ENCODE data around the gene HDX. TPM values are rescaled to one million over a fixed set of nuclear protein-coding genes. Genes with fewer than 3 reads are reported as not detected.

HDX gene
- total and polyA plus RNA-seq, 4 experiments from 2014 or later = 0.14 to 0.72 (median 0.33) TPM

DNA sequence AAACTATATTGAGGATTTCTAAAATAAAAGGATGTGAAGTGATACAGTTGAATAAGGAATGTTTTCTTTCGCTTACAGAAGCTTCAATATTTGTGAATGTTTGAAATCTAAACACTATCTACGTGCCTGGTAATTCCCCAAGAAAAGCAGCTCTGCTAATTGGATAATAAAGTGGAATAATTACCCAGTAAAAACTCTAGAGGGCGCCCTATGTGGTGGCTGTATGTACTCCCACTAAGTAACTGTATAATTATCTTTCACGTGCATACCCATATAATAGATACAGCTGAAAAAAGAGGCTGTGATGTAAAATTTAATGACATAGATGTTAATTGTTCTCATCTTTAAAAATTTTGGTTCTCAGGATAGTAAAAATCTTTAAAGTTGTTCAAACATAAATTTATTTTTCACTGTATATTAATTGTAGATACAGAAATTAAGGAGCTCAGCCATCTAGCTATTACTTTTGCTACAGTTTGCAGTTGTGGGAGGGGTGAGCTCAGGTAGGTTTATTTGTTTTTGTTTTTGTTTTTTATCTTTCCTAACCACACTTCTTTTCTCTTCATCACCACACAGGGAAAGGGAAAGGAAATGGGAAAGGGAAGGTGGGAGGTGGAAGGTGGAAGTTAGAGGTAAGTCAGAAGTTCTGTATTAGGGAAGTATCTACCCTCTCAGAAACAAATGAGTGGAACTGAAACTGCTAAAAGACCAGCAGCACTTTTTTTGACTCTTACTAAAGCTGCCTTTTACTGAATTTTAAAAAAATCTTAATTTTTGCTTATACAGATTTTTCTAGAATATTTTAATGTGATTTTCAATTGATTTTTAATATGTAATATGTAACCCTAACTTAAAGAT lies 162.5 kb downstream of the HDX start:
- peak in 4 of 5 donors; percentile 1 to 17 (median 8) for DNase-seq
- ChIA-PET POLR2A (ENCODE audit: partially characterized antibody) (no interaction called here), CTCF (ENCODE audit: partially characterized antibody) (no interaction called here)
- intact Hi-C loops (cut with micrococcal nuclease) = no loop called here
- Histone ChIP-seq H3K9me3 (ENCODE audit: control insufficient read depth in 1 of 2, low read length in 2 of 2) (no peaks in the 10 kb centered on the region), H3K4me1 (ENCODE audit: insufficient read depth, low read length) (no peaks in the 10 kb centered on the region), H3K27ac (ENCODE audit: low read depth, low read length) (no peak overlapping the region), H3K36me3 (ENCODE audit: insufficient read depth, low read length) (no peaks in the 10 kb centered on the region), H3K4me3 (ENCODE audit: low read length in 2 of 2) (no peak overlapping the region), H3K27me3 (ENCODE audit: insufficient read depth, low read length) (no peaks in the 10 kb centered on the region)
- Mint-ChIP-seq H3K4me1 (no peaks in the 10 kb centered on the region), H3K4me3 (no peak overlapping the region), H3K9me3 (peaks cover 0 to 2% (median 0%) of the 10 kb centered on the region in 8 donors), H3K27ac (no peak overlapping the region), H3K36me3 (no peaks in the 10 kb centered on the region), H3K27me3 (no peaks in the 10 kb centered on the region)

DNA sequence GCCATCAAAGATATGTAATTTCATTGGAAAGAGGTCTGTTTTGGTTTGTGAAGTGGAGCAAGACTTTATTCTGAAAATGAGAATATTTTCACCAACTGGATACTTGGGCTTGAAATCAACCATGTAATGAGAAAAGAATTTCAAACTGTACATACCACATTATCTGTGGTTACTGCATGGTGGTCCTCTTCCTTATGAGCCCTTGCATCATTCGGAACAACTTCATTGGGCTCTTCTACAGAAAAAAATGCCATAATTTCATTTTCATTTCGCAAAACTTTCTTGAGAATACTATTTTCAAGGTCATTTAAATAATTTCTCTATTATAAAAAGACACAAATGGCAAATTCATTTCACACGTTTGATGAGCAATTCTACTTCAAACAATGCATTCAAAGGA lies 165.6 kb downstream of the HDX start:
- Histone ChIP-seq H3K4me1 (ENCODE audit: insufficient read depth, low read length) (no peaks in the 10 kb centered on the region), H3K36me3 (ENCODE audit: insufficient read depth, low read length) (no peaks in the 10 kb centered on the region), H3K9me3 (ENCODE audit: control insufficient read depth in 1 of 2, low read length in 2 of 2) (no peaks in the 10 kb centered on the region), H3K27me3 (ENCODE audit: insufficient read depth, low read length) (no peaks in the 10 kb centered on the region), H3K27ac (ENCODE audit: low read depth, low read length) (no peak overlapping the region), H3K4me3 (ENCODE audit: low read length in 2 of 2) (no peak overlapping the region)
- intact Hi-C loops (cut with micrococcal nuclease) = no loop called here
- H3K27me3 Mint-ChIP-seq = no peaks in the 10 kb centered on the region
- H3K27ac Mint-ChIP-seq = no peak overlapping the region
- H3K36me3 Mint-ChIP-seq = no peaks in the 10 kb centered on the region
- no peak for DNase-seq
- H3K9me3 Mint-ChIP-seq = no peaks in the 10 kb centered on the region
- POLR2A ChIA-PET (ENCODE audit: partially characterized antibody) = no interaction called here
- CTCF ChIA-PET (ENCODE audit: partially characterized antibody) = no interaction called here
- no peak overlapping the region for H3K4me3 Mint-ChIP-seq
- H3K4me1 Mint-ChIP-seq = no peaks in the 10 kb centered on the region

DNA sequence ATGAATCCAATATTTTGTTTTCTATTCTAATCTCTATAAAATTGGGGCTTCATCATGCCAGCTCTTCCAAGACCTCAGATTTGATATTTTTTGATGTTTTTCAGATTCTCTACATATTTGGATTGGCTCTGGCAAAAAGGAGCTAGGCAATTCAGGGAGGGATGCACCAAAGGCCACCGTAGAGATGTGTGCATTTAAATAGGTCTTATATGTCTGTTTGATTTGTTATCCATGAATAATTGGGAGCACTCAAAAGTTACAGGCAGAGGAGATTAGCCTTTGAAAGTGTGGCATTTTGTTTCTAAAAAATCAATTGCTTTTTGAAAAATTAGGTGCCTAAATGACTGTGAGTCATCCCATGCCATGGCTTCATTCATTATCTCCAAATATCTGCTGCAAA lies 167.1 kb downstream of the HDX start:
- no peaks in the 10 kb centered on the region for H3K36me3 ChIP-seq (ENCODE audit: insufficient read depth, low read length)
- H3K4me3 ChIP-seq (ENCODE audit: low read length in 2 of 2) = no peak overlapping the region
- H3K27me3 Mint-ChIP-seq = no peaks in the 10 kb centered on the region
- no peaks in the 10 kb centered on the region for H3K36me3 Mint-ChIP-seq
- no peaks in the 10 kb centered on the region for H3K9me3 ChIP-seq (ENCODE audit: control insufficient read depth in 1 of 2, low read length in 2 of 2)
- H3K27me3 ChIP-seq (ENCODE audit: insufficient read depth, low read length) = no peaks in the 10 kb centered on the region
- POLR2A ChIA-PET (ENCODE audit: partially characterized antibody) = no interaction called here
- no peak overlapping the region for H3K27ac ChIP-seq (ENCODE audit: low read depth, low read length)
- no peak for DNase-seq
- CTCF ChIA-PET (ENCODE audit: partially characterized antibody) = interaction anchor here (0.7 kb wide), 1 partner anchor 96 kb away, joined by 4 read pairs; no protein-coding TSS in a partner anchor
- H3K4me1 Mint-ChIP-seq = no peaks in the 10 kb centered on the region
- H3K4me1 ChIP-seq (ENCODE audit: insufficient read depth, low read length) = no peaks in the 10 kb centered on the region
- no peaks in the 10 kb centered on the region for H3K9me3 Mint-ChIP-seq
- intact Hi-C loops (cut with micrococcal nuclease) = no loop called here
- no peak overlapping the region for H3K27ac Mint-ChIP-seq
- H3K4me3 Mint-ChIP-seq = no peak overlapping the region

DNA sequence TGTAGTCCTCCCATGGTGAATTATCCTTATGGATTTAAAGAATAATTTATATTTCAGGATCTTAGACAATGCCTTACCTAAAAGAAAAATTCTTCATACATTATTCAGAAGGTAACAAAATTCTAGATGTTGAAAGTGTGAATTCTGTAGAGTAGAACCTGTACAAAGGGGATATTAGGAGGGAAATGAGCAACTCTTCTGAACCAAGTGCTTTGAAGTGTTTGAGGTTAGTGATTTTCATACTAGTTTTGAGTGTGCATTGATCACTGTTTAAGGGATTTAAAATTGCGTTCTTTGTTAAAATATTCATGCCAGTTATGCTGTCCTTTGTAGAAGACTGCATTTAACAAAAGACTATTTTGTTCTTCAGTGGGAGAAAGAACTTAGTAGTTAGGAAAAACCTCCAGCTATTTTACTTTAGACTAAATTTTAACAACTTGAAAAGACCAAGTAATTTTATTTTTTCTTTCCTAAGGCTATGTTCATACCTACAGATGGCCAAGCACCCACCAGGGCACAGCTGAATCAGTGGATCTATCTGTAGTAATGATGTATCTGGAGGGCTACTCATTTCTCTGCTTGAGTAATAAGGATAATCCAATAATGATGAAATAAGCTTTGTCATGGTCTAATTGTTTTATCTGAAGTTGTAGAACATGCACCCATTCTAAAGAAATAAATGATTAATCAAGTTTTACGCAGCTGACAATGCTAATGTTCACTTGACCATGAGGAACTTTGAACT lies 180.0 kb downstream of the HDX start:
- no peaks in the 10 kb centered on the region for H3K27me3 Mint-ChIP-seq
- Histone ChIP-seq H3K4me1 (ENCODE audit: insufficient read depth, low read length) (no peaks in the 10 kb centered on the region), H3K9me3 (ENCODE audit: control insufficient read depth in 1 of 2, low read length in 2 of 2) (no peaks in the 10 kb centered on the region), H3K27ac (ENCODE audit: low read depth, low read length) (no peak overlapping the region), H3K36me3 (ENCODE audit: insufficient read depth, low read length) (no peaks in the 10 kb centered on the region), H3K27me3 (ENCODE audit: insufficient read depth, low read length) (no peaks in the 10 kb centered on the region), H3K4me3 (ENCODE audit: low read length in 2 of 2) (no peak overlapping the region)
- intact Hi-C loops (cut with micrococcal nuclease) = no loop called here
- CTCF ChIA-PET (ENCODE audit: partially characterized antibody) = no interaction called here
- no peak overlapping the region for H3K4me3 Mint-ChIP-seq
- H3K9me3 Mint-ChIP-seq = no peaks in the 10 kb centered on the region
- H3K27ac Mint-ChIP-seq = no peak overlapping the region
- H3K4me1 Mint-ChIP-seq = no peaks in the 10 kb centered on the region
- POLR2A ChIA-PET (ENCODE audit: partially characterized antibody) = no interaction called here
- no peak for DNase-seq
- H3K36me3 Mint-ChIP-seq = no peaks in the 10 kb centered on the region

DNA sequence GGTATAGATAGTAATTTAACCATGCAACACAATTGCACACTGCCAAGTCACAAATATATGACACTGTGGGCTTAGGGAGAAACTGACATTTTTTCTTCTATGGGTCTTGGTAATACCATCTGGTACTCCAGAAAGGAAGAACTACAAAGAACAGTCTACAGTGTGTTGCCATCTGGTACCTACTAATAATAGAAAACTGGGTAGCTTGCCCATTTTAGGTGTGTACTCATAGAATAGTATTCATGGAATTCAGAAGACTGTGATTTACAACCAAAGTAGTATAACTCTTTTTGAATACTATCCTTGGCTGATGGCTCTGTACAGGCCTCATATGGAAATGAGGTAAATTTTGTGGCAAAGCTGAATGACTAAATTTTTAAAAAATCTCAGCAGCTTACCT lies 181.6 kb downstream of the HDX start:
- no peak for DNase-seq
- H3K27me3 Mint-ChIP-seq = no peaks in the 10 kb centered on the region
- H3K9me3 Mint-ChIP-seq = peaks cover 0 to 3% (median 0%) of the 10 kb centered on the region in 8 donors
- Histone ChIP-seq H3K27me3 (ENCODE audit: insufficient read depth, low read length) (no peaks in the 10 kb centered on the region), H3K4me1 (ENCODE audit: insufficient read depth, low read length) (no peaks in the 10 kb centered on the region), H3K36me3 (ENCODE audit: insufficient read depth, low read length) (no peaks in the 10 kb centered on the region), H3K9me3 (ENCODE audit: control insufficient read depth in 1 of 2, low read length in 2 of 2) (no peaks in the 10 kb centered on the region), H3K4me3 (ENCODE audit: low read length in 2 of 2) (no peak overlapping the region), H3K27ac (ENCODE audit: low read depth, low read length) (no peak overlapping the region)
- ChIA-PET POLR2A (ENCODE audit: partially characterized antibody) (no interaction called here), CTCF (ENCODE audit: partially characterized antibody) (no interaction called here)
- no peaks in the 10 kb centered on the region for H3K36me3 Mint-ChIP-seq
- H3K4me3 Mint-ChIP-seq = no peak overlapping the region
- intact Hi-C loops (cut with micrococcal nuclease) = no loop called here
- H3K27ac Mint-ChIP-seq = no peak overlapping the region
- no peaks in the 10 kb centered on the region for H3K4me1 Mint-ChIP-seq

DNA sequence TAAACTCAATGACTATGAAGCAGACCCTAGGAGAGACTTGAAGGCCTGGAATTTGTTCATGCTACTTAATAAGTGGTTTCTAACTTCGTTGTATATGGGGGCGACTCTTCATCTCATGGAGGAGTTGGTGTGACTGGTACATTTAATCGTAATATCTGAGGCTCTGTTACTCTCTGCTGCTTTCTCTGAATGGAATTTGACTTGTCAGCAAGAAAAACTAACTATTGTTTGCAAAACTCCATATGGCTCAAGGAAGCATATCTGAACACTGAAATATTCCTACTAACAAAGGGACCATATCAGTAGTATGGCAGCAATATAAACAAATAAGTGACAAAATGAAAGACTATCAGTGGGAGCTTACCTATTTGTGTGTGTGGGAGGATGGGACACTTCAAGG lies 182.2 kb downstream of the HDX start:
- Histone ChIP-seq H3K4me3 (ENCODE audit: low read length in 2 of 2) (no peak overlapping the region), H3K36me3 (ENCODE audit: insufficient read depth, low read length) (no peaks in the 10 kb centered on the region), H3K27ac (ENCODE audit: low read depth, low read length) (no peak overlapping the region), H3K9me3 (ENCODE audit: control insufficient read depth in 1 of 2, low read length in 2 of 2) (no peaks in the 10 kb centered on the region), H3K4me1 (ENCODE audit: insufficient read depth, low read length) (no peaks in the 10 kb centered on the region), H3K27me3 (ENCODE audit: insufficient read depth, low read length) (no peaks in the 10 kb centered on the region)
- no peaks in the 10 kb centered on the region for H3K36me3 Mint-ChIP-seq
- H3K9me3 Mint-ChIP-seq = peaks cover 0 to 4% (median under 1%) of the 10 kb centered on the region in 8 donors
- no peak for DNase-seq
- H3K27ac Mint-ChIP-seq = no peak overlapping the region
- intact Hi-C loops (cut with micrococcal nuclease) = no loop called here
- CTCF ChIA-PET (ENCODE audit: partially characterized antibody) = no interaction called here
- H3K4me3 Mint-ChIP-seq = no peak overlapping the region
- H3K4me1 Mint-ChIP-seq = no peaks in the 10 kb centered on the region
- no peaks in the 10 kb centered on the region for H3K27me3 Mint-ChIP-seq
- POLR2A ChIA-PET (ENCODE audit: partially characterized antibody) = no interaction called here

DNA sequence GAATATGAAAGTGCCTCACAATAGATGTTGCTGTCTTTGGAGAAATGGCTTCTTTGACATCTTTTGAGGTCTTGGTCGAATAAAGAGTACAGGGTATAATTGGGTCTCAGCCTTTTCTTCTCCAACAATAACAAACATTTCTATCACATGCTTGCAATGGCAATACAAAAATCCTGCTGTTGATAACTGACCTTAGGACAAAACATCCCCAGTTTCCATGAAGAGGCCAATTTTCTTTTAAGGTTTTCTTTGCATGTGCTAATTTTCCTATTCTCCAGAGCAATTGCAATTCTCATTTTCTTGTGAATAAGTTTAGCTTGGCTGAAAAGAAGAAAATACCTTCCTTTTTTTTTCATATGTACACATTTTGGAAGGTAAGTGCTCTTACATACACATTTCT lies 183.6 kb downstream of the HDX start:
- intact Hi-C loops (cut with micrococcal nuclease) = no loop called here
- Histone ChIP-seq H3K36me3 (ENCODE audit: insufficient read depth, low read length) (no peaks in the 10 kb centered on the region), H3K27me3 (ENCODE audit: insufficient read depth, low read length) (no peaks in the 10 kb centered on the region), H3K4me1 (ENCODE audit: insufficient read depth, low read length) (no peaks in the 10 kb centered on the region), H3K9me3 (ENCODE audit: control insufficient read depth in 1 of 2, low read length in 2 of 2) (no peaks in the 10 kb centered on the region), H3K27ac (ENCODE audit: low read depth, low read length) (no peak overlapping the region), H3K4me3 (ENCODE audit: low read length in 2 of 2) (no peak overlapping the region)
- ChIA-PET CTCF (ENCODE audit: partially characterized antibody) (no interaction called here), POLR2A (ENCODE audit: partially characterized antibody) (no interaction called here)
- Mint-ChIP-seq H3K9me3 (peaks cover 0 to 6% (median 3%) of the 10 kb centered on the region in 8 donors), H3K36me3 (no peaks in the 10 kb centered on the region), H3K4me1 (no peaks in the 10 kb centered on the region), H3K27me3 (no peaks in the 10 kb centered on the region), H3K4me3 (no peak overlapping the region), H3K27ac (no peak overlapping the region)
- no peak for DNase-seq
